WERI-Rb-1 (cell line): ENCODE measurements around the gene ATN1.

Experiments
- DNase-seq: peaks from one replicate; pipeline ENCODE4 v3.0.0-alpha.2; 2020
- H3K27ac ChIP-seq: fragments of 250-450 bp; sonication (Bioruptor Pico); 2 replicates; pipeline ENCODE4 v1.5.1; 2020; ENCODE audit warnings: mild to moderate bottlenecking, moderate library complexity
- H3K27me3 ChIP-seq: fragments of 250-450 bp; sonication (Bioruptor Pico); 2 replicates; pipeline ENCODE4 v1.5.1; 2021; ENCODE audit warnings: mild to moderate bottlenecking, low read depth, moderate library complexity; ENCODE audit not compliant: insufficient read depth, severe bottlenecking
- H3K36me3 ChIP-seq: fragments of 250-450 bp; sonication (Bioruptor Pico); 2 replicates; pipeline ENCODE4 v1.5.1; 2020; ENCODE audit warnings: mild to moderate bottlenecking, moderate library complexity
- H3K4me3 ChIP-seq: 2 replicates; pipeline ENCODE4 v1.5.1; 2011; ENCODE audit warnings: low read depth, mild to moderate bottlenecking, control low read depth, low read length
- H3K9me3 ChIP-seq: fragments of 250-450 bp; sonication (Bioruptor Pico); 2 replicates; pipeline ENCODE4 v1.5.1; 2021; ENCODE audit warnings: mild to moderate bottlenecking, moderate library complexity; ENCODE audit not compliant: severe bottlenecking
- TF ChIP-seq, protein P1 (sequence below): IDR thresholded peaks from 2 replicates; pipeline ENCODE4 v1.5.1; 2011; ENCODE audit warnings: low read depth, mild to moderate bottlenecking, control low read depth, inconsistent platforms, low read length

ATN1 gene

DNA sequence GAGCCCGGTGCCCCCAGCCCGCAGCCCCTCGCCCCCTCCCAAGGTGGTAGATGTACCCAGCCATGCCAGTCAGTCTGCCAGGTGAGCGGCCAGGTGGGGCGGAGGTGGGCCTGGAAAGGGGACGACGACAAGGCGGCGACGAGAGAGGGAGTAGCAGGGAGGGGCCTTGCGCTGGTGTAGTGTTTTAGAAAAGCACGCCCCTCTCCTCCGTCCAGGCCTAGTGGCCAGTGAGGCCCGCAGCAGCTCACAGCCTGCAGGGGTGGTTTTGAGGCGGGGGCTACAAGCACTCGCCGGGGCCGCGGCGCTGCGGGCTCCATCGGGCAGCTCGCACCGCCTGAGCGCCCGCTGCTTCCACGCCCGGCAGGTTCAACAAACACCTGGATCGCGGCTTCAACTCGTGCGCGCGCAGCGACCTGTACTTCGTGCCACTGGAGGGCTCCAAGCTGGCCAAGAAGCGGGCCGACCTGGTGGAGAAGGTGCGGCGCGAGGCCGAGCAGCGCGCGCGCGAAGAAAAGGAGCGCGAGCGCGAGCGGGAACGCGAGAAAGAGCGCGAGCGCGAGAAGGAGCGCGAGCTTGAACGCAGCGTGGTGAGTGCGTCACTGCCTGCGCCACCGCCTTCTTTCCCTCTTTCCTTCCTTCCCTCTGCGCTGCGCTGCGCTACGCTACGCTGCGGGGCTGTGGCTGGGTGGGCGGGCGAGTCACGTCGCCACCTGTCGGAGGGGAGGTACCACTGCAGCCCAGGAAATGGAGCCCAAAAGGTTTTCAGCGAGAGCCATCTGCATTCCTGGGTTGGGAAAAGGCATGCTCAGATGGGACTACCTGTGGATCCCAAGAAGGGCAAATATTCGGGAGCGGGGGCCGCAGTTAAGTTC lies 10.0 kb downstream of the ATN1 start:
- Histone ChIP-seq H3K4me3 (peak overlapping the region; percentile 48), H3K27ac (peak overlapping the region; percentile 84), H3K36me3 (peaks cover 81% of the 10 kb centered on the region), H3K9me3 (no peaks in the 10 kb centered on the region), H3K27me3 (no peaks in the 10 kb centered on the region)
- DNase-seq = peak; percentile 93
- TF ChIP-seq, protein P1, sequence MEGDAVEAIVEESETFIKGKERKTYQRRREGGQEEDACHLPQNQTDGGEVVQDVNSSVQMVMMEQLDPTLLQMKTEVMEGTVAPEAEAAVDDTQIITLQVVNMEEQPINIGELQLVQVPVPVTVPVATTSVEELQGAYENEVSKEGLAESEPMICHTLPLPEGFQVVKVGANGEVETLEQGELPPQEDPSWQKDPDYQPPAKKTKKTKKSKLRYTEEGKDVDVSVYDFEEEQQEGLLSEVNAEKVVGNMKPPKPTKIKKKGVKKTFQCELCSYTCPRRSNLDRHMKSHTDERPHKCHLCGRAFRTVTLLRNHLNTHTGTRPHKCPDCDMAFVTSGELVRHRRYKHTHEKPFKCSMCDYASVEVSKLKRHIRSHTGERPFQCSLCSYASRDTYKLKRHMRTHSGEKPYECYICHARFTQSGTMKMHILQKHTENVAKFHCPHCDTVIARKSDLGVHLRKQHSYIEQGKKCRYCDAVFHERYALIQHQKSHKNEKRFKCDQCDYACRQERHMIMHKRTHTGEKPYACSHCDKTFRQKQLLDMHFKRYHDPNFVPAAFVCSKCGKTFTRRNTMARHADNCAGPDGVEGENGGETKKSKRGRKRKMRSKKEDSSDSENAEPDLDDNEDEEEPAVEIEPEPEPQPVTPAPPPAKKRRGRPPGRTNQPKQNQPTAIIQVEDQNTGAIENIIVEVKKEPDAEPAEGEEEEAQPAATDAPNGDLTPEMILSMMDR = peak; percentile 90

- H3K27ac ChIP-seq = peak overlapping the region; percentile 84
- H3K27me3 ChIP-seq = no peaks in the 10 kb centered on the region
- no peak for DNase-seq
- TF ChIP-seq, protein P1 = no peak
- H3K4me3 ChIP-seq = peak overlapping the region; percentile 48
- H3K9me3 ChIP-seq = no peaks in the 10 kb centered on the region
- peaks cover 76% of the 10 kb centered on the region for H3K36me3 ChIP-seq
These were observed 10.8 kb downstream of the ATN1 start for GRCh38 chr12:6938353-6939190.

DNA sequence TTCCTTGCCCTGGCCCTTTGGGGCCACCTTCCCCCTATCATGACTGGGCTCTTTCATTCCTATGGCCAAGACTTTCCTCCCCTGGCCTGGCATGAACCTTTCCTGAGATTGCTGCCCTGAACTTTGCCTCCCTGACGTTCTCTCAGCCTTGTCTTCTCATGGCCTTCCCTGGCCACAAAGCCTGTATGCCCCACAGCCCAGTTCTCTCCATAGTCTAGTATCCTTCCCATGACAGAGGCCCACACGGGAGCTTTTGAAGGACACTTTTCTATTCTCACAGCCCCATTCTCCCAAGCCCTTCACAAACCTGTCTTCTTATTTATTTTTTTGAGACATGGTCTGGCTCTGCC lies 11.4 kb downstream of the ATN1 start:
- TF ChIP-seq, protein P1 = no peak
- Histone ChIP-seq H3K4me3 (no peak overlapping the region), H3K27me3 (no peaks in the 10 kb centered on the region), H3K36me3 (peaks cover 70% of the 10 kb centered on the region), H3K9me3 (no peaks in the 10 kb centered on the region), H3K27ac (no peak overlapping the region)
- DNase-seq = no peak

- no peaks in the 10 kb centered on the region for H3K27me3 ChIP-seq
- no peak overlapping the region for H3K4me3 ChIP-seq
- no peak for DNase-seq
- H3K9me3 ChIP-seq = no peaks in the 10 kb centered on the region
- TF ChIP-seq, protein P1 = no peak
- H3K27ac ChIP-seq = no peak overlapping the region
- H3K36me3 ChIP-seq = peaks cover 61% of the 10 kb centered on the region
These were observed 13.5 kb downstream of the ATN1 start for GRCh38 chr12:6941267-6941666.

GRCh38 chr12:6941782-6942181 lies 14.0 kb downstream of the ATN1 start:
- DNase-seq = no peak
- TF ChIP-seq, protein P1 = no peak
- Histone ChIP-seq H3K4me3 (no peak overlapping the region), H3K36me3 (peaks cover 56% of the 10 kb centered on the region), H3K27me3 (no peaks in the 10 kb centered on the region), H3K27ac (no peak overlapping the region), H3K9me3 (no peaks in the 10 kb centered on the region)
